C4-2B (cell line): Measurements from ENCODE around the gene BSCL2.
"Not testable (repeated sequence)": the region's sequence is repeated elsewhere in the genome, so short reads cannot be mapped to it uniquely, and the experiment has no call there.

Source experiments
- H3K27ac ChIP-seq: fragments of 450-650 bp; 2 replicates; pipeline ENCODE4 v1.5.1; 2017
- CTCF ChIP-seq: fragments of 450-650 bp; conservative IDR thresholded peaks from 2 replicates; pipeline ENCODE4 v1.5.1; 2017; ENCODE audit warnings: mild to moderate bottlenecking
- ZFX ChIP-seq: fragments of 450-650 bp; IDR thresholded peaks from 2 replicates; pipeline ENCODE4 v1.6.1; 2017

Gene BSCL2

GRCh38 chr11:62656796-62657429, 50.3 kb downstream of the BSCL2 start:
- TF ChIP-seq ZFX: no peak
- TF ChIP-seq CTCF: no peak
- no peak overlapping the region for H3K27ac ChIP-seq

- peak overlapping the region; percentile 86 for H3K27ac ChIP-seq
- TF ChIP-seq ZFX: no peak
- TF ChIP-seq CTCF: no peak
Measured at GRCh38 chr11:62654297-62654696, 52.9 kb downstream of the BSCL2 start.

DNA sequence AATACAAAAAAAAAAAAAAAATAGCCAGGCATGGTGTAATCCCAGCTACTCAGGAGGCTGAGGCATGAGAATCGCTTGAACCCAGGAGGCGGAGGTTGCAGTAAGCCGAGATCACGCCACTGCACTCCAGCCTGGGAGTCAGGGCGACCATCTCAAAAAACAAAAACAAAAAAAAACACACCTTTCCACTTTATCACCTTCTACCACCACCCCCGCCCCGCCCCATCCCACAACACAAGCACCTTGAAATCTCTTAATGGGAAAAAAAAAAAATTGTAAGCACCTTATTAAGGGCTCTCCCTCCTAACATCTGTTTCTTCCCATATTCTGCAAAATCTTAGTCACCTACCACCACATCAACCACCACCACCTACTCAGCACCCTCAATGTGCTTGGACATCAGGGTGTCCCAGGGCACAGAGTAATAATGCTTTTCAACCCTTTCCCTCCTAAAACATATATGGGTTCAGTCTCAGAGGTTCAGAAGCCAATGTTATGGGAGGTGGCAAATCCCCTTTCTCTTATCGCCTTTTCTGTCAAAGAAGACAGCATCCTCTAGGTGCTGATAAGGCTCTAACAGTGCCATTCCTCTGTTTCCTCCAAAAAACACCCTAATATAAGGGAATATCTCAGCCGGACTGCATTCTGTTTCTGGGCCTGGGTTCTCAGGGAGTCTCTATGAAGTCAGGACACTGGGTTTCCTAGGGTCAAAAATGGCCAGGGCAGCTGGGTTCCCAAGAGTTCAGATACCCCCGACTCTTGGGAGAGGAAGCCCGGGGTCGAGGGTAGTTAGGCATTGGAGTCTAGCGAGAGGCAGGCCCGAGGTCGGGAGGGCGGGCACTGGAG, 54.8 kb downstream of the BSCL2 start:
- TF ChIP-seq ZFX (no peak), CTCF (no peak)
- H3K27ac ChIP-seq: peak overlapping the region; percentile 86

DNA sequence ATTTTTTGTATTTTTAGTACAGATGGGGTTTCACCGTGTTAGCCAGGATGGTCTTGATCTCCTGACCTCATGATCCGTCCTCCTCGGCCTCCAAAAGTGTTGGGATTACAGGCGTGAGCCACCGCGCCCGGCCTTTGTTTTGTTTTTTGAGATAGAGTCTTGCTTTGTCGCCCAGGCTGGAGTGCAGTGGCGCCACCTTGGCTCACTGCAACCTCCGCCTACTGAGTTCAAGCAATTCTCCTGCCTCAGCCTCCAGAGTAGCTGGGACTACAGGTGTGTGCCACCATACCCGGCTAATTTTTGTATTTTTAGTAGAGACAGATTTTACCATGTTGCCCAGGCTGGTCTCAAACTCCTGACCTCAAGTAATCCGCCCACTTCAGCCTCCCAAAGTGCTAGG, 56.9 kb downstream of the BSCL2 start:
- H3K27ac ChIP-seq: not testable (repeated sequence)

DNA sequence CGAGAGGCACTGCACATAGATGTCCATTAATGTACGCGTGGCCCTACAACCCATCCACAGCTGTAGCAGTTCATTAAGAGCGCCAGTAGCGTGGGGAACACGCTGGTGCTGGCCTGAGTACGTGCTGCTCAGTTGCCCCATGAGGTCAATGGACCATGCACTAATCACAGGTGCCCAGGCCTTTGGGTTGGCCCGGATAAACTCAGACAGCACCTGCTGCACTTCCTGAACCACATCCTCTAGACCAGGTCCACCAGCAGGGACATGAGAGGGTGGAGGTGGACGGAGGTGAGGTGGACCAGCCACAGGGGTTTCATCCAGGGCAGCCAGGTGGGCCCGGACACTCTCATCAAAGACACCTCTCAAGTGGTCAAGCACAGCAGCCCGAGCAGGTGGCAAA, 57.7 kb downstream of the BSCL2 start:
- TF ChIP-seq ZFX (no peak), CTCF (no peak)
- H3K27ac ChIP-seq: no peak overlapping the region

DNA sequence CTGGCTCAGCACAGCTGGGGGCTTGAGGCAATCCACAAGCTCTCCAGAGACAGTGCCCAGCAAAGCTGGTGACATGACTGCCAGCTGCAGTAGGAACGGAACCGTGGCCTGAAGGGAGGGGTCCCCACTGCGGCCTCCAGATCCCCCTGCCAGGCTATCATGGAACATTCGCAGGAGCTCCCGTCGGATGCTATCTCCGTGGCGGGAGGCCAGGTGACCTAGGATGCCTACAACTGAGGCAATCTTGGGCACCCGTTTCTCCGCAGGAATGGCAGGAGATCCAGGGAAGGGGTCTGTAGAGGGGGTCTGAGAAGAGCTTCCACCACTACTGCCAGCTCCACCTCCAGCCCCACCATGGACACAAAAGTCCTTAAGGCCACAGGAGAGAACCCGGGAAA, 58.3 kb downstream of the BSCL2 start:
- no peak for TF ChIP-seq ZFX
- TF ChIP-seq CTCF: no peak
- H3K27ac ChIP-seq: no peak overlapping the region

DNA sequence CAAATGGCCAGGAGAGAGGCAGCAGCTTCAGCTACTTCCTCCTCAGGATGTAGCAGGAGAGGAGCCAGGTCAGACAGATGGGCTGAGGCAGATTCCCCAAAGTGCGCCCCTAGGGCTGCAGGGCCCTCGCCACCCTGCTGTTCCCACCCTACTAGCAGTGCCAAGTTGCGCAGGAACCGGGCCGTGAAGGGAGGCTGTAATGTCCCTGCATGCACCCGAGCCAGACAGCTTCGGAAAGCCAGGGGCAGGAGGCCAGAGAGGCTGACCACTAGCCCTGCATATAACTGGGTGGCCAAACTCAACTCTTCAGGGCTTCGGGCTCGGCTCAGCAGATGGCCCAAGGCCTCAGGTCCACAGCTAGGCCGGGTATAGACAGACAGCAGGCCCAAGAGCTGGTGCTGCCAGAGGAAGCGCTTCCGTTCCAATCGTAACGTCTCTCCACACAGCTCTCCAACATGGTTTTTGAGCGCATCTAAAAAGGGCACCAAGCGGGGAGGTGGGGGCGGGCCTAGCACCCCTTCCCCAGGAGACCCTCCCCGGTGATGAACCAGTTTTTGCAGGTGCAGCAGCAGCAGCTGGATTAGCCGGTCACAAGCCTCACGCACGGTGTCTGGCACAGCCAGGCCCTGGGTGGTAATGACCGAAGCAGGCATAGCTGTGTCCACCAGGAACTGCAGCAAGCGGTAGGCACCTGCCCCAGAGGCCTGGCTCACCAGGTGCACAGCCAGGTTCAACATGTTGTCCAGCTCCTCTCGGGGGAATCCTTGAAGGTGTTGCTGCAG, 58.8 kb downstream of the BSCL2 start:
- H3K27ac ChIP-seq: peak overlapping the region; percentile 97
- TF ChIP-seq ZFX (no peak), CTCF (no peak)
